Measurements from ENCODE around the gene ZNF438. TPM values are rescaled to one million over a fixed set of nuclear protein-coding genes. Genes with fewer than 3 reads are reported as not detected.

Gene ZNF438
- total and polyA plus RNA-seq, 9 donors: 6.2 to 12.7 (median 7.1) TPM

DNA sequence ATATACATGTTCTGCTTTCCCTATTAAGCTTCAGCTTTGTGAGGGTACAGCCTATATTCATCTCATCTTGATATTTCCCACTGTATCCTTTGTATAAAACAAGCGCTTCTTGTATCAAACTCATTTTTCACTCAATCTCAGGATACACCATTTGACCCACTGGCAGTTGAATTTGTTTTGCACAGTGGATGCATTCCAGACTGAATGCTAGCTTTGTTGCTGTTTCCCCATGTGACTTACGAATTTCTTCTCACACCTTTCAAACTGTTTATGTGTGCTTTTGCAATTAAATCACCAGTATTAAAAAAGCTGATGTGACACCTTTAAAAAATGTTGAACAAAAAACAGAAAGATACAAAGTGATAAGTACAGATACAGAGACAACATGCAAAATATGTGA, 180.9 kb downstream of the ZNF438 start:
- no peak for DNase-seq
- peaks cover 3% of the 10 kb centered on the region for H3K4me1 ChIP-seq (ENCODE audit: insufficient read depth)
- no peak overlapping the region for H3K27ac ChIP-seq
- H3K4me3 ChIP-seq: no peak overlapping the region
- no peaks in the 10 kb centered on the region for H3K9me3 ChIP-seq
- TF ChIP-seq, protein P1, sequence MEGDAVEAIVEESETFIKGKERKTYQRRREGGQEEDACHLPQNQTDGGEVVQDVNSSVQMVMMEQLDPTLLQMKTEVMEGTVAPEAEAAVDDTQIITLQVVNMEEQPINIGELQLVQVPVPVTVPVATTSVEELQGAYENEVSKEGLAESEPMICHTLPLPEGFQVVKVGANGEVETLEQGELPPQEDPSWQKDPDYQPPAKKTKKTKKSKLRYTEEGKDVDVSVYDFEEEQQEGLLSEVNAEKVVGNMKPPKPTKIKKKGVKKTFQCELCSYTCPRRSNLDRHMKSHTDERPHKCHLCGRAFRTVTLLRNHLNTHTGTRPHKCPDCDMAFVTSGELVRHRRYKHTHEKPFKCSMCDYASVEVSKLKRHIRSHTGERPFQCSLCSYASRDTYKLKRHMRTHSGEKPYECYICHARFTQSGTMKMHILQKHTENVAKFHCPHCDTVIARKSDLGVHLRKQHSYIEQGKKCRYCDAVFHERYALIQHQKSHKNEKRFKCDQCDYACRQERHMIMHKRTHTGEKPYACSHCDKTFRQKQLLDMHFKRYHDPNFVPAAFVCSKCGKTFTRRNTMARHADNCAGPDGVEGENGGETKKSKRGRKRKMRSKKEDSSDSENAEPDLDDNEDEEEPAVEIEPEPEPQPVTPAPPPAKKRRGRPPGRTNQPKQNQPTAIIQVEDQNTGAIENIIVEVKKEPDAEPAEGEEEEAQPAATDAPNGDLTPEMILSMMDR (IDR thresholded peaks at IDR 0.05): no peak
- TF ChIP-seq EP300 (IDR thresholded peaks at IDR 0.05) (no peak), POLR2A (IDR thresholded peaks at IDR 0.05) (no peak)
- 77 to 85% (median 83%) methylated on average over 2 of the region's 2 CpGs for whole genome bisulfite sequencing, 3 donors
- H3K27me3 ChIP-seq: no peaks in the 10 kb centered on the region
- intact Hi-C loops (cut with DNase I): no loop called here
- H3K36me3 ChIP-seq: no peaks in the 10 kb centered on the region

DNA sequence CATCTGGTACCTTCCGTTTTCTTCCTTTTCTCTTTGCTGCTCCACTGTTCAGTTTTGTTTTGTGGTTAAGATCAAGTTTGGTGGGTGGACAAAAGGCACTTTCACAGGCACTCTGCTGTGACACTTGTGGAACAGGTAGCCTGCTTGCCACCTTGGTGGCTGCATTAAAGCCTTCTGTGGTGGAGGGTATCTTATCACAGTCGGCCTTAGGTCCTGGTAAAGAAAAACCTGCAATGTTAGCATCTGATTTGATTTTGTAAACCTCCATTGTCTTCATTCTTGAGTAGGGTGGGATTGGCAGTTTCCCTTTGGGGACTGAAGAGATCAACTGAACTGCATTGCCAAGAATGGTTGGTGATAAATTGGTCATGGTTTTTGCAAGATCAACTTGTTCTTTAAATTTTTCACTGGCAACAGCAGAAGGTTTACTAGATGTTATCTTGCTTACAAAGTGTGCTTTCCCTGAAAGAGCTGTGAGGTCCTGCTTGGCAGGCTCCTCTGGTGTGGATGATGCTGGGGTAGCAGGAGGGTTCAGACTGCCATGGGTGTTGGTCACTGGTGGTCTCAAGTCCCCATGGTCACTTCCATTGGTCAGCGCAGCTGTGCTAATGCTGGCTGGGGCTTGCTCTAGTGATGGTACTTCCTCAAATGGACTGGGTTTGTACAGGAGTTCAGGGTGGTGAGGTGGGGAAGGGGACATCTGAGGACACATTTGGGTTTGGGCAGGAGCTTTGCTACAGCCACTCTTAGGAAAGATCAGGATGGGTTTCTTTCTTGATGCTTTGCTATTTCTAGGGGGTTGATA, 182.2 kb downstream of the ZNF438 start:
- Histone ChIP-seq H3K9me3 (no peaks in the 10 kb centered on the region), H3K27ac (no peak overlapping the region), H3K36me3 (no peaks in the 10 kb centered on the region), H3K4me1 (ENCODE audit: insufficient read depth) (no peaks in the 10 kb centered on the region), H3K4me3 (no peak overlapping the region), H3K27me3 (no peaks in the 10 kb centered on the region)
- 93 to 98% (median 95%) methylated on average over 3 of the region's 3 CpGs for WGBS, 3 donors
- TF ChIP-seq, protein P1 (IDR thresholded peaks at IDR 0.05): no peak
- TF ChIP-seq EP300 (IDR thresholded peaks at IDR 0.05) (no peak), POLR2A (IDR thresholded peaks at IDR 0.05) (no peak)
- DNase-seq: no peak
- intact Hi-C loops (cut with DNase I): no loop called here

DNA sequence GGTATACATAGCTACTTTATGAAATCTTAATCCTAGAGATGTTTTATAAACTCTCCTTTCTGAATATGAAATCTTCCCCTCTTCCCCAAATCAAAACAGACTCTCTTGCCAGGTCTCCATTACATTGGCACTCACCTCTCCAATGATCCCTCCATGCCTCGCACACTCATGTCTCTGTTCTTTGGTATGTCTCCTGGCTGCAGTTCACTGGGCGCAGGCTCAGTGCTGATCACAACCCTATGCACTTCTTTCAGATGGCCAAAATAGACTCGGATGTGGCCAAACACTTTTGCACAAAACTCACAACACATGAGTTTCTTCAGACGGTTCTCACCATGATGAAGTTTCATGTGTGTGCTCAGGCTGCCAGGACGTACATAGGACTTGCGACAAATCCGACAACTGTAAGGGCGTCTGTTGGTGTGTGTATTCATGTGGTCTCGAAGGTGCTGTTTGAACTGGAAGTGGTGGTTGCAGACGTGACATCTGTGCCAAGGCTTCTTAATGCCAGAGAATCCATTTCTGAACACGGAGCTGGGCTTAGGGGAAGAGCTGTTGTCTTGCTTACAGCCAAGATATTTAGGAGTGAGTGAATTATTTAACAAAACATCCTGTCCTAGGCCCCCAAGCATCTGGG, 183.2 kb downstream of the ZNF438 start:
- H3K27ac ChIP-seq: no peak overlapping the region
- intact Hi-C loops (cut with DNase I): no loop called here
- no peaks in the 10 kb centered on the region for H3K9me3 ChIP-seq
- H3K36me3 ChIP-seq: no peaks in the 10 kb centered on the region
- no peaks in the 10 kb centered on the region for H3K4me1 ChIP-seq (ENCODE audit: insufficient read depth)
- H3K27me3 ChIP-seq: no peaks in the 10 kb centered on the region
- no peak overlapping the region for H3K4me3 ChIP-seq
- 95 to 97% (median 95%) methylated on average over 11 of the region's 11 CpGs for whole genome bisulfite sequencing, 3 donors
- TF ChIP-seq POLR2A (IDR thresholded peaks at IDR 0.05): no peak
- TF ChIP-seq, protein P1 (IDR thresholded peaks at IDR 0.05): no peak
- TF ChIP-seq EP300 (IDR thresholded peaks at IDR 0.05): no peak
- no peak for DNase-seq

DNA sequence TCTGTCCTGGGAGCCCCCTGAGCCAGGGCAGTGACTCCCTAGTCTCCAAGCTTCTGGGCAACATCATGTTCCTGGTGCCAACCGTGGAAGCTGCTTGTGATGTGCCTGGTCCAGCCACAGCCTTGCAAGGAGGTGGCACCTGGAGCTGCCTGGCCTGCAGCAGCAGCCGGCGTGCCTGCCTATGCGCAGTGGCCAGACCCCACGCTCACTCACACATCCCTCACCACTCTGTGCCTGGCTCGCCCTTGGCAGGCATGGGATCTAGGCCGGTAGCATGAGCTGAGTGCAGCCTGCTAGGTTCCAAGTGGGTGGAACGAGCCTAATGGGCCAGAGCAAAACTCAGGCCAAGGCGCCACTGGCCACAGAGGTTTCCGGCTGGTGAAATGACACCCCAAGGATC, 184.0 kb downstream of the ZNF438 start:
- no peaks in the 10 kb centered on the region for H3K9me3 ChIP-seq
- no peak overlapping the region for H3K27ac ChIP-seq
- no peak for TF ChIP-seq POLR2A (IDR thresholded peaks at IDR 0.05)
- TF ChIP-seq EP300 (IDR thresholded peaks at IDR 0.05): no peak
- TF ChIP-seq, protein P1 (IDR thresholded peaks at IDR 0.05): no peak
- intact Hi-C loops (cut with DNase I): no loop called here
- H3K4me3 ChIP-seq: no peak overlapping the region
- H3K36me3 ChIP-seq: no peaks in the 10 kb centered on the region
- DNase-seq: no peak
- WGBS, 3 donors: 97 to 98% (median 98%) methylated on average over 10 of the region's 10 CpGs
- H3K27me3 ChIP-seq: no peaks in the 10 kb centered on the region
- no peaks in the 10 kb centered on the region for H3K4me1 ChIP-seq (ENCODE audit: insufficient read depth)
